Choroid plexus epithelial cell (primary cell): ENCODE results near the gene ODF2L.
"Not testable (repeated sequence)": the region's sequence is repeated elsewhere in the genome, so short reads cannot be mapped to it uniquely, and the experiment has no call there.

Experiments used
- DNase-seq: peaks from one replicate; pipeline ENCODE4 v3.0.0-alpha.2; 2010; ENCODE audit warnings: low read depth
- H3K4me3 ChIP-seq: 2 replicates; pipeline ENCODE4 v1.5.1; 2011; ENCODE audit warnings: low read depth, mild to moderate bottlenecking, control low read depth, low read length, moderate library complexity
- CTCF ChIP-seq: conservative IDR thresholded peaks from 2 replicates; pipeline ENCODE4 v1.5.1; 2011; ENCODE audit warnings: low read depth, mild to moderate bottlenecking, control low read depth, inconsistent platforms, low read length, moderate library complexity

Gene ODF2L

GRCh38 chr1:86375688-86376087 is 20.4 kb downstream of the ODF2L start:
- peak; percentile 69 for DNase-seq
- no peak for TF ChIP-seq CTCF
- H3K4me3 ChIP-seq, result no peak overlapping the region

- no peak overlapping the region for H3K4me3 ChIP-seq
- peak; percentile 30 for DNase-seq
- TF ChIP-seq CTCF, result no peak
Measured at GRCh38 chr1:86370601-86371022, 25.5 kb downstream of the ODF2L start.

GRCh38 chr1:86365896-86366295 is 30.2 kb downstream of the ODF2L start:
- TF ChIP-seq CTCF, result no peak
- DNase-seq, result no peak
- no peak overlapping the region for H3K4me3 ChIP-seq

GRCh38 chr1:86362807-86363206 is 33.3 kb downstream of the ODF2L start:
- no peak for TF ChIP-seq CTCF
- H3K4me3 ChIP-seq, result no peak overlapping the region
- DNase-seq, result no peak

GRCh38 chr1:86357796-86358195 is 38.3 kb downstream of the ODF2L start:
- H3K4me3 ChIP-seq, result no peak overlapping the region
- TF ChIP-seq CTCF, result no peak

GRCh38 chr1:86356247-86356646 is 39.9 kb downstream of the ODF2L start:
- DNase-seq, result no peak
- no peak for TF ChIP-seq CTCF
- H3K4me3 ChIP-seq, result no peak overlapping the region

More at GRCh38 chr1:86357796-86358195, 38.3 kb downstream of the ODF2L start:
- DNase-seq, result no peak

GRCh38 chr1:86352086-86352485 is 44.0 kb downstream of the ODF2L start:
- no peak for TF ChIP-seq CTCF
- H3K4me3 ChIP-seq, result no peak overlapping the region
- no peak for DNase-seq

GRCh38 chr1:86350230-86350629 is 45.9 kb downstream of the ODF2L start:
- not testable (repeated sequence) for H3K4me3 ChIP-seq, DNase-seq
